ENCODE data around the gene MS4A7. TPM values are rescaled to one million over a fixed set of nuclear protein-coding genes. Genes with fewer than 3 reads are reported as not detected.

The MS4A7 gene
- total and polyA plus RNA-seq, 4 donors, result 7.9 to 121 (median 55.9) TPM

- intact Hi-C loops (cut with DNase I), result no loop called here
- Histone ChIP-seq H3K27ac (ENCODE audit: low read depth in 1 of 2, low read length in 2 of 2) (no peak overlapping the region), H3K27me3 (ENCODE audit: control insufficient read depth in 1 of 2, insufficient read depth in 2 of 2, low read length in 1 of 2) (no peaks in the 10 kb centered on the region), H3K36me3 (ENCODE audit: control insufficient read depth in 1 of 2, insufficient read depth in 2 of 2, low read length in 1 of 2) (no peaks in the 10 kb centered on the region), H3K4me1 (ENCODE audit: control insufficient read depth in 1 of 2, insufficient read depth in 2 of 2, low read length in 2 of 2) (no peaks in the 10 kb centered on the region), H3K9me3 (ENCODE audit: control insufficient read depth, low read length) (no peaks in the 10 kb centered on the region), H3K4me3 (ENCODE audit: low read length in 2 of 2) (no peak overlapping the region)
- no peak for DNase-seq
- whole genome bisulfite sequencing, 2 donors, result 2 to 8% methylated on average over 1 of the region's 1 CpG
- no peak for ATAC-seq (ENCODE audit: low FRiP score)
Measured at GRCh38 chr11:60396799-60397198, 18.5 kb downstream of the MS4A7 start.

DNA sequence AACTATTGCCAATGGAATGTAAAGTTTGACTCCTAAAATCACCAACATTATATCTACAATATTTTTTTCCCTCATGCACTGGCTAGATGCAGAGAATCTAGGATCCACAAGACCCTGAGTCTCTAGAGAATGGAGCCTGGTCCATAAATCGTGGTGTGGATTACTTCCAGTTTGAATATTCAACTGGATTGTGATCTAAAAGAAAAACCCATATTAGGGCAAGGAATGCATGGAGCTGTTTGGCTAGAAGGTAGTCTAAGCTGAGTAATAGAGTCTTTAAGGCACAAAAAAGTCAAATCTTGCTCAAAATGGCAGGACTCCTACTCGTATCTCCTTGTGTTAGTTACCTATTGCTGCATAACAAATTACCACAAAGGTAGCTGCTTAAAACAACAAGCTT is 41.7 kb downstream of the MS4A7 start:
- 8 to 20% methylated on average over 2 of the region's 2 CpGs for WGBS, 2 donors
- no peak overlapping the region for H3K4me3 ChIP-seq (ENCODE audit: low read length in 2 of 2)
- no peak for DNase-seq
- H3K27me3 ChIP-seq (ENCODE audit: control insufficient read depth in 1 of 2, insufficient read depth in 2 of 2, low read length in 1 of 2), result no peaks in the 10 kb centered on the region
- H3K4me1 ChIP-seq (ENCODE audit: control insufficient read depth in 1 of 2, insufficient read depth in 2 of 2, low read length in 2 of 2), result no peaks in the 10 kb centered on the region
- ATAC-seq (ENCODE audit: low FRiP score), result no peak
- peaks cover 4% of the 10 kb centered on the region for H3K9me3 ChIP-seq (ENCODE audit: control insufficient read depth, low read length)
- H3K36me3 ChIP-seq (ENCODE audit: control insufficient read depth in 1 of 2, insufficient read depth in 2 of 2, low read length in 1 of 2), result no peaks in the 10 kb centered on the region
- intact Hi-C loops (cut with DNase I), result no loop called here
- no peak overlapping the region for H3K27ac ChIP-seq (ENCODE audit: low read depth in 1 of 2, low read length in 2 of 2)

DNA sequence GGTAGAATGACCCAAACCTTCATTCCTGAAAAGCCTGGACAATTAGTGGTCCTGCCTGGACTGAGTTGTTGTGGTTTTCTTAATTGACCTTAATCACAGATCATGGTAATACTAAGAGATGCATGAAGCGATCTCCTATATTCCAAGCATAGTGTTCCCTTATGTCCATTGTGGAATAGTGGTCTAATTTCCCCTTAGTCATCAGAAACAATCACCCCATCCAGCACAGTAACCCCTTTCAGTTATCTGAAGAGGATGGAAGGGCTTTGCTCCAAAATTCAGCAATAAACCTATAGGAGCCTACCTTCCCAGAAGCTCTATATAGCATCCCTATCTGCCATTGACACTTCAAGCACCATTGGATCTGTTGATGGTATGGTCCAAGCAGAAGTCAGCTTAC is 44.3 kb downstream of the MS4A7 start:
- Histone ChIP-seq H3K4me3 (ENCODE audit: low read length in 2 of 2) (no peak overlapping the region), H3K9me3 (ENCODE audit: control insufficient read depth, low read length) (peaks cover 4% of the 10 kb centered on the region), H3K27ac (ENCODE audit: low read depth in 1 of 2, low read length in 2 of 2) (no peak overlapping the region), H3K36me3 (ENCODE audit: control insufficient read depth in 1 of 2, insufficient read depth in 2 of 2, low read length in 1 of 2) (no peaks in the 10 kb centered on the region), H3K27me3 (ENCODE audit: control insufficient read depth in 1 of 2, insufficient read depth in 2 of 2, low read length in 1 of 2) (no peaks in the 10 kb centered on the region), H3K4me1 (ENCODE audit: control insufficient read depth in 1 of 2, insufficient read depth in 2 of 2, low read length in 2 of 2) (no peaks in the 10 kb centered on the region)
- DNase-seq (no peak), ATAC-seq (ENCODE audit: low FRiP score) (no peak)
- intact Hi-C loops (cut with DNase I), result no loop called here
- 72 to 83% methylated on average over 1 of the region's 1 CpG for WGBS, 2 donors

DNA sequence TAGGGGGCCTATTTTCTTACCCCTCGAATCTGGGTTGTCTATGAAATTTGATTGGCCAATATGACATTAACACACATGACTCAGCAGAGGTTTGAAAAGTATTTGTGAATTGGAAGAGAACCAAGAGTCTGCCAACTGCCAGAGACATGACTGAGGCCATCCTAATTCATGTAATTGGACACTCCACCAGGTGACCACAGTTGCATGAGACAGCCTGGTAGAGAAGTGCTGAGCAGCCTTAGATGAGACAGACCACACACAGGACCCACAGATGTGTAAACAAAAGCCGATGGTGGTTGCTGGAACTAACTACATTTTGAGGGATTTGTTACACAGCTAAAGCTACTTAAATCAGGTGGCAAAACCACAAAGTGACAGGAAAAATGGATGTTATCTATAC is 50.2 kb downstream of the MS4A7 start:
- no peak overlapping the region for H3K27ac ChIP-seq (ENCODE audit: low read depth in 1 of 2, low read length in 2 of 2)
- H3K4me3 ChIP-seq (ENCODE audit: low read length in 2 of 2), result no peak overlapping the region

DNA sequence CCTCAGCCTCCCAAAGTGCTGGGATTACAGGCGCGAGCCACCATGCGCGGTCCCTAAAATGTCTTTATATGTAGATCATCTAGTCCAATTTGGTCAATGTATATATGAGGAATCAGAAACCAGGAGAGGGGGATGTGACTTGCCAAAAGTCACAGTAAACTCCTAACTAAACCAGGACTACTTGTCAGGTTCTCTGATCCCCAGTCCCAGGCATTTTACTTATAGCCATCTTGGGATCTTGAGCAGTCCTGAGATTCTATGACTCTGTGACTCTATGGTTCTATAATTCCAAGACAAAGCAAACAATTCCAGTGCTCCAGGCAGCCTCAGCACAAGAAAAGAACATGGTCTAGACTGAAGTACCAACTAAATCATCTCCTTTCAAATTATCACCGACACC is 50.9 kb downstream of the MS4A7 start, which contains the start of gene MS4A5:
Gene MS4A5 (plus strand): TSS at position 301 of the 400 bp plus-strand sequence. CDS start 103 bp downstream, outside the sequence.
- intact Hi-C loops (cut with DNase I), result no loop called here
- Histone ChIP-seq H3K4me1 (ENCODE audit: control insufficient read depth in 1 of 2, insufficient read depth in 2 of 2, low read length in 2 of 2) (no peaks in the 10 kb centered on the region), H3K27ac (ENCODE audit: low read depth in 1 of 2, low read length in 2 of 2) (no peak within 1 kb of the TSS), H3K36me3 (ENCODE audit: control insufficient read depth in 1 of 2, insufficient read depth in 2 of 2, low read length in 1 of 2) (no peaks in the 10 kb centered on the region), H3K9me3 (ENCODE audit: control insufficient read depth, low read length) (no peaks in the 10 kb centered on the region), H3K4me3 (ENCODE audit: low read length in 2 of 2) (no peak within 1 kb of the TSS), H3K27me3 (ENCODE audit: control insufficient read depth in 1 of 2, insufficient read depth in 2 of 2, low read length in 1 of 2) (no peaks in the 10 kb centered on the region)
- 92 to 95% methylated on average over 5 of the region's 5 CpGs for WGBS, 2 donors
- DNase-seq, result no peak
- no peak for ATAC-seq (ENCODE audit: low FRiP score)

More for the DNA sequence above, 50.2 kb downstream of the MS4A7 start:
- intact Hi-C loops (cut with DNase I), result no loop called here
- ATAC-seq (ENCODE audit: low FRiP score), result no peak
- no peak for DNase-seq
- WGBS, 2 donors, result 56 to 57% methylated on average over 2 of the region's 2 CpGs
- no peaks in the 10 kb centered on the region for H3K27me3 ChIP-seq (ENCODE audit: control insufficient read depth in 1 of 2, insufficient read depth in 2 of 2, low read length in 1 of 2)
- H3K9me3 ChIP-seq (ENCODE audit: control insufficient read depth, low read length), result no peaks in the 10 kb centered on the region
- no peaks in the 10 kb centered on the region for H3K4me1 ChIP-seq (ENCODE audit: control insufficient read depth in 1 of 2, insufficient read depth in 2 of 2, low read length in 2 of 2)
- no peaks in the 10 kb centered on the region for H3K36me3 ChIP-seq (ENCODE audit: control insufficient read depth in 1 of 2, insufficient read depth in 2 of 2, low read length in 1 of 2)

GRCh38 chr11:60431251-60431650 is 52.9 kb downstream of the MS4A7 start:
- no peaks in the 10 kb centered on the region for H3K4me1 ChIP-seq (ENCODE audit: control insufficient read depth in 1 of 2, insufficient read depth in 2 of 2, low read length in 2 of 2)
- no peaks in the 10 kb centered on the region for H3K36me3 ChIP-seq (ENCODE audit: control insufficient read depth in 1 of 2, insufficient read depth in 2 of 2, low read length in 1 of 2)
- no peaks in the 10 kb centered on the region for H3K9me3 ChIP-seq (ENCODE audit: control insufficient read depth, low read length)
- DNase-seq (no peak), ATAC-seq (ENCODE audit: low FRiP score) (no peak)
- H3K27me3 ChIP-seq (ENCODE audit: control insufficient read depth in 1 of 2, insufficient read depth in 2 of 2, low read length in 1 of 2), result no peaks in the 10 kb centered on the region
- no peak overlapping the region for H3K4me3 ChIP-seq (ENCODE audit: low read length in 2 of 2)
- no peak overlapping the region for H3K27ac ChIP-seq (ENCODE audit: low read depth in 1 of 2, low read length in 2 of 2)
- intact Hi-C loops (cut with DNase I), result no loop called here
- 72 to 76% methylated on average over 2 of the region's 2 CpGs for WGBS, 2 donors

GRCh38 chr11:60433401-60433800 is 55.1 kb downstream of the MS4A7 start:
- no peak for ATAC-seq (ENCODE audit: low FRiP score)
- Histone ChIP-seq H3K27ac (ENCODE audit: low read depth in 1 of 2, low read length in 2 of 2) (no peak overlapping the region), H3K36me3 (ENCODE audit: control insufficient read depth in 1 of 2, insufficient read depth in 2 of 2, low read length in 1 of 2) (no peaks in the 10 kb centered on the region), H3K4me1 (ENCODE audit: control insufficient read depth in 1 of 2, insufficient read depth in 2 of 2, low read length in 2 of 2) (no peaks in the 10 kb centered on the region), H3K27me3 (ENCODE audit: control insufficient read depth in 1 of 2, insufficient read depth in 2 of 2, low read length in 1 of 2) (no peaks in the 10 kb centered on the region), H3K9me3 (ENCODE audit: control insufficient read depth, low read length) (no peaks in the 10 kb centered on the region), H3K4me3 (ENCODE audit: low read length in 2 of 2) (no peak overlapping the region)
- intact Hi-C loops (cut with DNase I), result no loop called here
- WGBS, 2 donors, result 67 to 78% methylated on average over 4 of the region's 4 CpGs
- DNase-seq, result no peak

Other genes starting within 250 kb of the MS4A7 start
- 100 to 1,000 TPM in 1 of 2 donors, 10 to 100 TPM in 1; 76.9 to 214 TPM for gene MS4A6A, start 195.4 kb upstream of the MS4A7 start, total RNA-seq
- 100 to 1,000 TPM in 1 of 2 donors, 10 to 100 TPM in 1; 22.5 to 130 TPM for gene MS4A6A, start 195.4 kb upstream of the MS4A7 start, polyA plus RNA-seq
- 10 to 100 TPM in 1 of 2 donors, 1 to 10 TPM in 1; 1.0 to 15.5 TPM for gene MS4A4E, start 135.4 kb upstream of the MS4A7 start, total RNA-seq
- gene MS4A4E, start 135.4 kb upstream of the MS4A7 start, polyA plus RNA-seq, result 1 to 10 TPM in 1 of 2 donors, not detected in 1; 1.0 TPM
- 10 to 100 TPM; 32.0 to 67.0 TPM for gene MS4A4A, start 97.9 kb upstream of the MS4A7 start, total RNA-seq
- 10 to 100 TPM in 1 of 2 donors, 1 to 10 TPM in 1; 3.9 to 42.8 TPM for gene MS4A4A, start 97.9 kb upstream of the MS4A7 start, polyA plus RNA-seq
- gene MS4A6E, start 51.3 kb upstream of the MS4A7 start, total RNA-seq, result 1 to 10 TPM in 1 of 2 donors, not detected in 1; 1.3 TPM
- not detected for gene MS4A6E, start 51.3 kb upstream of the MS4A7 start, polyA plus RNA-seq
- 10 to 100 TPM in 1 of 2 donors, 1 to 10 TPM in 1; 4.1 to 13.7 TPM for gene MS4A14, start 17.9 kb downstream of the MS4A7 start, total RNA-seq
- gene MS4A14, start 17.9 kb downstream of the MS4A7 start, polyA plus RNA-seq, result under 1 TPM in 1 of 2 donors, not detected in 1; 0.63 TPM
- gene MS4A5, start 51.0 kb downstream of the MS4A7 start, total RNA-seq, result not detected
- not detected for gene MS4A5, start 51.0 kb downstream of the MS4A7 start, polyA plus RNA-seq
- gene MS4A1, start 77.3 kb downstream of the MS4A7 start, total RNA-seq, result 1 to 10 TPM; 1.1 to 1.2 TPM
- under 1 TPM; 0.13 to 0.38 TPM for gene MS4A1, start 77.3 kb downstream of the MS4A7 start, polyA plus RNA-seq
- gene MS4A12, start 114.2 kb downstream of the MS4A7 start, total RNA-seq, result not detected
- 10 to 100 TPM in 1 of 2 donors, under 1 TPM in 1; 0.84 to 11.1 TPM for gene MS4A12, start 114.2 kb downstream of the MS4A7 start, polyA plus RNA-seq
- not detected for gene MS4A13, start 136.9 kb downstream of the MS4A7 start, total RNA-seq
- gene MS4A13, start 136.9 kb downstream of the MS4A7 start, polyA plus RNA-seq, result not detected